ENCODE measurements around the gene CCDC34. TPM values are rescaled to one million over a fixed set of nuclear protein-coding genes. Genes with fewer than 3 reads are reported as not detected.

The CCDC34 gene
- total and polyA plus RNA-seq, 7 experiments from 2014 or later = 1.3 to 10.0 (median 2.3) TPM

- no peaks in the 10 kb centered on the region for H3K27me3 Mint-ChIP-seq
- H3K4me1 Mint-ChIP-seq = peaks cover 12 to 43% (median 28%) of the 10 kb centered on the region in 7 donors
- intact Hi-C loops (cut with micrococcal nuclease) = loop anchor here (1.0 to 2.0 kb wide), 5 partner anchors 109 to 745 kb away; partner anchors contain the start of genes LIN7C (in 2 of the 2), KIF18A (in 1 of the 2), LGR4 (in 1 of the 2) and METTL15 (in 1 of the 2)
- no peak for ATAC-seq
- CTCF ChIA-PET = interaction anchor here (0.6 kb wide), 1 partner anchor 123 kb away, joined by 3 read pairs; no protein-coding TSS in a partner anchor
- H3K36me3 Mint-ChIP-seq = no peaks in the 10 kb centered on the region
- peak overlapping the region; percentile 80 to 97 (median 87) for H3K27ac Mint-ChIP-seq
- Histone ChIP-seq H3K36me3 (ENCODE audit: control insufficient read depth in 2 of 3, insufficient read depth in 3 of 3, low read length in 3 of 3) (no peaks in the 10 kb centered on the region), H3K27ac (ENCODE audit: low read depth, low read length) (peak overlapping the region; percentile 66), H3K4me1 (ENCODE audit: control insufficient read depth in 2 of 2, insufficient read depth in 2 of 2, low read length in 2 of 2) (peaks cover 10 to 12% of the 10 kb centered on the region in 2 donors), H3K27me3 (ENCODE audit: control insufficient read depth in 2 of 2, insufficient read depth in 2 of 2, low read length in 2 of 2) (no peaks in the 10 kb centered on the region), H3K4me3 (ENCODE audit: low read length) (peak overlapping the region; percentile 51), H3K9me3 (ENCODE audit: control insufficient read depth in 2 of 3, low read length in 3 of 3) (no peaks in the 10 kb centered on the region)
- DNase-seq = no peak
- peak overlapping the region; percentile 78 to 96 (median 91) for H3K4me3 Mint-ChIP-seq
- POLR2A ChIA-PET = interaction anchor here (1.0 kb wide), 1 partner anchor 744 kb away, joined by 3 read pairs; the partner anchor contains the start of genes KIF18A and METTL15
- H3K9me3 Mint-ChIP-seq = no peaks in the 10 kb centered on the region
Measured at GRCh38 chr11:27363576-27364117, 632 bp upstream of the CCDC34 start.

DNA sequence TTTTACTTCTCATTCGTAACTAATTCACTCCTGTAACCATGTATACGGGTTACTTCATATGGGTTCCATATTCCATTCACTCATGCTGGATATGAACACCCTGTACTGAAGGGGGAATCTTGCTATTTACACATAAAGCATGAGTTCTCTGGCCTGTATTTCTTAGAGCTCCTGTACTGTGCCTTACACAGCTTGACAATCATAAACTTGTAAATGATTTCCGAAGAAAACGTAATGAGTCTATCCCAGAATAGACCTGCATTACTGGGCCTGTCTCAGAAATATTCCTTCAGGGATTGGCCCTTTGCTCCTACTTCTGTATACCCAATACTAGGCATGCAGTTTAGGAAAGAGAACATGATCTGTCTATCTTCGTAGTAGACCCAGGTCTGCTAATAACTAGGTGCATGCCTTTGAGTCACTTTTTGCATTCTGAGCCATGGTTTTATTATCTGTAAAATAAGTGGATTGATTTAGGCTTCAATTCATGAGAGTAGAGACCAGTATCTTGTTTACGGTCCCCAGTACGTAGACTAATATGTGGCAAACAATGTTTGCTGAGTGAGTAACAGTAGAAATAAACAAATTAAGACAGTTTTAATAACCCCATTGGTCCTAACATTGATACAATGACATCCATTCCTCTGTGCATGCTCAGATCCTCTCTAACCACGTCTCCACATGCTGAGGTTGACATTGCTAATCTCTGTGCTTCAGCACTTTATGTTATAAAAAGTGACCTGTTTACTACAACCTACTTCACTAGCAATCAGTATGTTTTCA is 1.2 kb downstream of the CCDC34 start:
- ChIA-PET CTCF (no interaction called here), POLR2A (no interaction called here)
- intact Hi-C loops (cut with micrococcal nuclease) = loop anchor here in 1 of 2 donors (2.0 kb wide), 1 partner anchor 135 kb away; no protein-coding TSS in a partner anchor
- Mint-ChIP-seq H3K27ac (peak overlapping the region in 6 of 9 donors; percentile 38 to 89 (median 72)), H3K36me3 (no peaks in the 10 kb centered on the region), H3K4me3 (peak overlapping the region; percentile 78 to 96 (median 91)), H3K4me1 (peaks cover 12 to 52% (median 31%) of the 10 kb centered on the region in 7 donors), H3K27me3 (no peaks in the 10 kb centered on the region), H3K9me3 (no peaks in the 10 kb centered on the region)
- ATAC-seq (no peak), DNase-seq (no peak)
- Histone ChIP-seq H3K36me3 (ENCODE audit: control insufficient read depth in 2 of 3, insufficient read depth in 3 of 3, low read length in 3 of 3) (no peaks in the 10 kb centered on the region), H3K4me3 (ENCODE audit: low read length) (peak overlapping the region; percentile 51), H3K27me3 (ENCODE audit: control insufficient read depth in 2 of 2, insufficient read depth in 2 of 2, low read length in 2 of 2) (no peaks in the 10 kb centered on the region), H3K27ac (ENCODE audit: low read depth, low read length) (peak overlapping the region; percentile 4), H3K4me1 (ENCODE audit: control insufficient read depth in 2 of 2, insufficient read depth in 2 of 2, low read length in 2 of 2) (peaks cover 10 to 12% of the 10 kb centered on the region in 2 donors), H3K9me3 (ENCODE audit: control insufficient read depth in 2 of 3, low read length in 3 of 3) (no peaks in the 10 kb centered on the region)

DNA sequence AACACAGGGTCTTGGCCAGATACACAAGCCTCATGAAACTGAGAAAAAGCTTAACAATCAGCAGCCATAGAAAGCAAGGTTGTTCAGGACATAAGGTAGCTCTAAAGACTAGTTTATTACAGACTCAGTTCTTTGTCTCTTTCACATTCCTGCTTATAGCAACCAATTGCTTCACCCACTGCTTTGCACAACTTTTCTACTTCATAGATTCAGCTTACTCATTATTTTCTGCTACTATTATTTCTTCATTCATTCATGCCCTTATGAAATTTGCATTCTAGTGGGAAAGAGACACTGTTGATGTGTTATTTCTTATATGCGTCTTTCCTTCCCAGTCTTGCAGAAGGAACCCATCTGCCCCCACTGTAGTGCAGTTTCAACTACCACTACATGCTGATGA is 4.7 kb downstream of the CCDC34 start:
- ChIA-PET CTCF (no interaction called here), POLR2A (no interaction called here)
- peaks cover 6 to 9% of the 10 kb centered on the region in 2 donors for H3K4me1 ChIP-seq (ENCODE audit: control insufficient read depth in 2 of 2, insufficient read depth in 2 of 2, low read length in 2 of 2)
- H3K27me3 Mint-ChIP-seq = no peaks in the 10 kb centered on the region
- H3K9me3 Mint-ChIP-seq = no peaks in the 10 kb centered on the region
- no peaks in the 10 kb centered on the region for H3K36me3 ChIP-seq (ENCODE audit: control insufficient read depth in 2 of 3, insufficient read depth in 3 of 3, low read length in 3 of 3)
- no peak overlapping the region for H3K27ac ChIP-seq (ENCODE audit: low read depth, low read length)
- ATAC-seq (no peak), DNase-seq (no peak)
- H3K36me3 Mint-ChIP-seq = no peaks in the 10 kb centered on the region
- no peaks in the 10 kb centered on the region for H3K27me3 ChIP-seq (ENCODE audit: control insufficient read depth in 2 of 2, insufficient read depth in 2 of 2, low read length in 2 of 2)
- intact Hi-C loops (cut with micrococcal nuclease) = no loop called here
- H3K4me3 Mint-ChIP-seq = no peak overlapping the region
- H3K4me3 ChIP-seq (ENCODE audit: low read length) = no peak overlapping the region
- H3K4me1 Mint-ChIP-seq = peaks cover 9 to 45% (median 24%) of the 10 kb centered on the region in 7 donors
- H3K27ac Mint-ChIP-seq = peak overlapping the region in 1 of 9 donors; percentile 46
- H3K9me3 ChIP-seq (ENCODE audit: control insufficient read depth in 2 of 3, low read length in 3 of 3) = no peaks in the 10 kb centered on the region

DNA sequence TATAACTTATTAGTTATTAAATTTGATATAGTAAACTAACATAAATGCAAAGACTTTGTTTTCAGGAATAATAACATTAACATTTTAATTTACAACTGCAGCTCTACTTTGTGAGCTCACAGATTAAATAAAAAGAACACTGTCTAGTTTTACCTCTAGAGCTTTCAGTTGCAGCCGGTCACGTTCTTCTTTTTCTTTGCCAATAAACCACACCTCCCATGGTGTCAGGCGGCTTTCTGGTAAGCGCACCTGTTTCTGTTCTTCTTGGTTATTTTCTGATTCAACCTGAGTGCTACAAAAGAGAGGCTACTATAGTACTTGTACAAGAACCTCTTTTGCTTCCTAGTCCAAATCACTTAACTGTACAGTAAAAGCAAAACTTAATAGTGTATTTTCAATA is 5.8 kb downstream of the CCDC34 start:
- Histone ChIP-seq H3K4me1 (ENCODE audit: control insufficient read depth in 2 of 2, insufficient read depth in 2 of 2, low read length in 2 of 2) (peaks cover 3 to 4% of the 10 kb centered on the region in 2 donors), H3K4me3 (ENCODE audit: low read length) (no peak overlapping the region), H3K9me3 (ENCODE audit: control insufficient read depth in 2 of 3, low read length in 3 of 3) (no peaks in the 10 kb centered on the region), H3K36me3 (ENCODE audit: control insufficient read depth in 2 of 3, insufficient read depth in 3 of 3, low read length in 3 of 3) (no peaks in the 10 kb centered on the region), H3K27me3 (ENCODE audit: control insufficient read depth in 2 of 2, insufficient read depth in 2 of 2, low read length in 2 of 2) (no peaks in the 10 kb centered on the region), H3K27ac (ENCODE audit: low read depth, low read length) (no peak overlapping the region)
- POLR2A ChIA-PET = no interaction called here
- Mint-ChIP-seq H3K27me3 (no peaks in the 10 kb centered on the region), H3K9me3 (no peaks in the 10 kb centered on the region), H3K4me3 (no peak overlapping the region), H3K36me3 (no peaks in the 10 kb centered on the region), H3K4me1 (peaks cover 7 to 36% (median 15%) of the 10 kb centered on the region in 7 donors), H3K27ac (no peak overlapping the region)
- ATAC-seq = no peak
- DNase-seq = no peak
- intact Hi-C loops (cut with micrococcal nuclease) = no loop called here
- CTCF ChIA-PET = no interaction called here

GRCh38 chr11:27356624-27357222 is 6.3 kb downstream of the CCDC34 start:
- Histone ChIP-seq H3K9me3 (ENCODE audit: control insufficient read depth in 2 of 3, low read length in 3 of 3) (no peaks in the 10 kb centered on the region), H3K4me3 (ENCODE audit: low read length) (no peak overlapping the region), H3K27me3 (ENCODE audit: control insufficient read depth in 2 of 2, insufficient read depth in 2 of 2, low read length in 2 of 2) (no peaks in the 10 kb centered on the region), H3K27ac (ENCODE audit: low read depth, low read length) (no peak overlapping the region), H3K36me3 (ENCODE audit: control insufficient read depth in 2 of 3, insufficient read depth in 3 of 3, low read length in 3 of 3) (no peaks in the 10 kb centered on the region), H3K4me1 (ENCODE audit: control insufficient read depth in 2 of 2, insufficient read depth in 2 of 2, low read length in 2 of 2) (no peaks in the 10 kb centered on the region)
- no peak overlapping the region for H3K4me3 Mint-ChIP-seq
- no peak overlapping the region for H3K27ac Mint-ChIP-seq
- intact Hi-C loops (cut with micrococcal nuclease) = no loop called here
- ChIA-PET CTCF (no interaction called here), POLR2A (no interaction called here)
- no peaks in the 10 kb centered on the region for H3K9me3 Mint-ChIP-seq
- H3K36me3 Mint-ChIP-seq = no peaks in the 10 kb centered on the region
- ATAC-seq (no peak), DNase-seq (no peak)
- H3K4me1 Mint-ChIP-seq = peaks cover 5 to 31% (median 11%) of the 10 kb centered on the region in 7 donors
- H3K27me3 Mint-ChIP-seq = no peaks in the 10 kb centered on the region

DNA sequence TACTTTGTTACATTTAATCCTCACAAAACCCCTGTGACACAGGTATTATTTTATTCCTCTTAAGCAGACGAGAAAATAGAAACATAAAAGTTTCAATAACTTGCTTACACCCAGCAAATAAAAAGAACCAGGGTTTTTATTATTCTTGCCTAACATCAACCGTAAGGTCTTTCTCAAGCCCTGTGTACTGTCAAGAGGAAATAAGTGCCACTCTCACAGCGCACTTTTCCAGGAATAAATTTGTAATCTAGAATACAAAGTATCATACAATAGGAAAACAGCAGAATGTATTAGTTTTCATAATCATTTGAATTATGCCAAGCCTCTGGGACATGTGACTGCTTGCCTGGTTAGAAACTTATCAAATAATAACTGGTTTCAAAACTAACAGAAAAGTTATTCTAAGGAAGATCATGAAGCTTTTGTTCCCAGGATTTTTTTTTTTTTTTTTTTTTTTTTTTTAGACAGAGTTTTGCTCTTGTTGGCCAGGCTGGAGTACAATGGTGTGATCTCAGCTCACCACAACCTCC is 7.4 kb downstream of the CCDC34 start:
- ATAC-seq (no peak), DNase-seq (no peak)
- intact Hi-C loops (cut with micrococcal nuclease) = no loop called here
- ChIA-PET POLR2A (no interaction called here), CTCF (no interaction called here)
- H3K36me3 Mint-ChIP-seq = peaks cover 0 to 5% (median 0%) of the 10 kb centered on the region in 5 donors
- no peak overlapping the region for H3K27ac Mint-ChIP-seq
- Histone ChIP-seq H3K4me1 (ENCODE audit: control insufficient read depth in 2 of 2, insufficient read depth in 2 of 2, low read length in 2 of 2) (no peaks in the 10 kb centered on the region), H3K36me3 (ENCODE audit: control insufficient read depth in 2 of 3, insufficient read depth in 3 of 3, low read length in 3 of 3) (no peaks in the 10 kb centered on the region), H3K4me3 (ENCODE audit: low read length) (no peak overlapping the region), H3K27ac (ENCODE audit: low read depth, low read length) (no peak overlapping the region), H3K9me3 (ENCODE audit: control insufficient read depth in 2 of 3, low read length in 3 of 3) (no peaks in the 10 kb centered on the region), H3K27me3 (ENCODE audit: control insufficient read depth in 2 of 2, insufficient read depth in 2 of 2, low read length in 2 of 2) (no peaks in the 10 kb centered on the region)
- no peak overlapping the region for H3K4me3 Mint-ChIP-seq
- no peaks in the 10 kb centered on the region for H3K27me3 Mint-ChIP-seq
- H3K9me3 Mint-ChIP-seq = no peaks in the 10 kb centered on the region
- peaks cover 0 to 22% (median 10%) of the 10 kb centered on the region in 7 donors for H3K4me1 Mint-ChIP-seq

All from naive thymus-derived CD4-positive, alpha-beta T cell (primary cell).